HG03025 (cell line): ENCODE results near the gene ARIH2.

Experiments used
- ATAC-seq: cut with Tn5 transposase; IDR thresholded peaks from one replicate; pipeline ENCODE4 v1.9.1; 2021; ENCODE audit warnings: mild to moderate bottlenecking, moderate library complexity; ENCODE audit not compliant: unreplicated experiment, low FRiP score

ARIH2 gene

GRCh38 chr3:48928679-48929078, 10.0 kb downstream of the ARIH2 start:
- ATAC-seq: no peak

- ATAC-seq: no peak
Measured at GRCh38 chr3:48929358-48930035, 10.9 kb downstream of the ARIH2 start.

- no peak for ATAC-seq
Measured at GRCh38 chr3:48930590-48930989, 11.9 kb downstream of the ARIH2 start.

GRCh38 chr3:48931944-48932580, 13.4 kb downstream of the ARIH2 start:
- ATAC-seq: no peak

- ATAC-seq: no peak
Measured at GRCh38 chr3:48934333-48934991, 15.8 kb downstream of the ARIH2 start.

GRCh38 chr3:48935530-48935929, 16.9 kb downstream of the ARIH2 start:
- ATAC-seq: no peak

- ATAC-seq: no peak
Measured at GRCh38 chr3:48938156-48938555, 19.5 kb downstream of the ARIH2 start.

- no peak for ATAC-seq
Measured at GRCh38 chr3:48938689-48939088, 20.0 kb downstream of the ARIH2 start.

GRCh38 chr3:48945432-48945831, 26.8 kb downstream of the ARIH2 start:
- ATAC-seq: no peak

- no peak for ATAC-seq
Measured at GRCh38 chr3:48945891-48946549, 27.4 kb downstream of the ARIH2 start.

- no peak for ATAC-seq
Measured at GRCh38 chr3:48949376-48949717, 30.7 kb downstream of the ARIH2 start.

GRCh38 chr3:48950051-48950450, 31.4 kb downstream of the ARIH2 start:
- ATAC-seq: no peak

GRCh38 chr3:48951764-48952163, 33.1 kb downstream of the ARIH2 start:
- ATAC-seq: no peak

- no peak for ATAC-seq
Measured at GRCh38 chr3:48952510-48953118, 34.0 kb downstream of the ARIH2 start.

GRCh38 chr3:48957006-48957705, 38.5 kb downstream of the ARIH2 start:
- ATAC-seq: no peak

GRCh38 chr3:48960841-48961413, 42.3 kb downstream of the ARIH2 start:
- no peak for ATAC-seq

- ATAC-seq: no peak
Measured at GRCh38 chr3:48962340-48962739, 43.7 kb downstream of the ARIH2 start.

GRCh38 chr3:48962939-48963338, 44.3 kb downstream of the ARIH2 start:
- no peak for ATAC-seq

- no peak for ATAC-seq
Measured at GRCh38 chr3:48963591-48963990, 44.9 kb downstream of the ARIH2 start.

- no peak for ATAC-seq
Measured at GRCh38 chr3:48966367-48966766, 47.7 kb downstream of the ARIH2 start.
